Prostate gland (tissue), 2 donors: ENCODE results near the gene OR2F2.

Experiments
- CTCF ChIP-seq, 4 experiments: fragments of 200-600 bp in 2 of 4; fragments of 450-650 bp in 2 of 4; sonication (generic) in 2 of 4; IDR thresholded peaks; 1 replicate in 3 of 4; 2 replicates in 1 of 4; pipeline ENCODE4 v1.5.1; 2016 to 2019; ENCODE audit warnings: antibody characterized with exemption in 4 of 4, mild to moderate bottlenecking in 2 of 4, moderate library complexity in 2 of 4
- POLR2AphosphoS5 ChIP-seq: sonication (generic); formaldehyde crosslinking; IDR thresholded peaks from one replicate; pipeline ENCODE4 v1.6.1; 2017; ENCODE audit warnings: antibody characterized with exemption

DNA sequence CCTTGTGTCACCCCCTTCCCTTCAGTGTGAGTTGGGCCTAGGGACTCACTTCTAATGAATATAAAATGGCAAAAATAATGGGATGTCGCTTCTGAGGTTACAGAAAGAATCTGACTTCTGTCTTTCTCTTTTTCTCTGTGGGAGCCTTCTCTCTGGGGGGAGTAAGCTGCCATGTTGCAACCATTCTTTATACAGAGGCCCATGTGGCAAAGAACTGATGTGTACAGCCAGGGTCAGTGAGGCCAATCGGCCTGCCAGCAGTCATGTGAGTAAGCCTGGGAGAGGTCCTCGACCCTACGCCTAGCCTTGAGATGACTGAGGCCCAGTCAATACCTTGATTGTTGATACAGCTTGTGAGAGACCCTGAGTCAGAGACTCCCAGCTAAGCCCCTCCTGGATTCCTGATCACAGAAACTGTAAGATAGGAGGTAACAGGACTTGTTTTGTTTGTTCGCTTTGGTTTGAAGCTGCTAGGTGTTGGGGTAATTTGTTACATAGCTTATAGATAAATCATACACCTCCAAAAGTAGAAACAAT is 34.7 kb upstream of the OR2F2 start:
- TF ChIP-seq CTCF (IDR thresholded peaks at IDR 0.05) (no peak), POLR2AphosphoS5 (no peak)
